GM18873 (cell line): ENCODE data around the gene SLC48A1.

Experiments used
- ATAC-seq: cut with Tn5 transposase; IDR thresholded peaks from one replicate; pipeline ENCODE4 v1.9.1; 2021; ENCODE audit warnings: mild to moderate bottlenecking, moderate library complexity, moderate number of reproducible peaks; ENCODE audit not compliant: unreplicated experiment, low FRiP score

The SLC48A1 gene

GRCh38 chr12:47743311-47743860 is 29.7 kb upstream of the SLC48A1 start:
- ATAC-seq, result no peak

DNA sequence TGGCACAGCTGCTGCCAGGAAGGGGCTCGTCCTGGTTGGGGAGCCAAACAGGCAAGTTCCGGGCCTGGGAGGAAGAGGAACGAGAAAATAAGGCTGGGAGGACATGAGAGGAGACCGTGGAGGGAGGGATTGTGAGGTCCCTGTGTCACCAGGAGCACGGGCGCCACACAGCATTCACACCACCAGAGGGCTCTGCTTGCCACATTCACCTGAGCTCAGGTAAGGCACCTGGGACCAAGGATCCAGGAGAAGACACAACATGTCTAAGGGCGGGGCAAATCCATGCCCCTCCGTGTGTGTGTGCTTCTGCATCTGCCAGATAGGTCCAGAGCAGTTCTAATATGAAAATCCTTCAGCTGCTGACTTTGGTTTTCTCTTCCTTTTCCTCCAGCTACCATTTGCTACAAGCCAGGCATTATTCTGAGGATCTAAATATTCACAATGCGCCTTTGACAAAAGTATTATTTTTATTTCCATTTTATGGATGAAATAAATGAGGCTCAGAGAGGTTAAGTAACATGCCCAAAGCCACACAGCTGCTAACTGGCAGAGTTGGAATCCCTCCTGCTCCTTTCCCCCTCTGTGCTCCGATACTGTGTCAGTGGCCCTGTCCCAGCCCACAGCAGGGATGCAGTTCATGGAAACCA is 28.9 kb upstream of the SLC48A1 start:
- ATAC-seq, result no peak

GRCh38 chr12:47744778-47745436 is 28.1 kb upstream of the SLC48A1 start:
- ATAC-seq, result no peak

DNA sequence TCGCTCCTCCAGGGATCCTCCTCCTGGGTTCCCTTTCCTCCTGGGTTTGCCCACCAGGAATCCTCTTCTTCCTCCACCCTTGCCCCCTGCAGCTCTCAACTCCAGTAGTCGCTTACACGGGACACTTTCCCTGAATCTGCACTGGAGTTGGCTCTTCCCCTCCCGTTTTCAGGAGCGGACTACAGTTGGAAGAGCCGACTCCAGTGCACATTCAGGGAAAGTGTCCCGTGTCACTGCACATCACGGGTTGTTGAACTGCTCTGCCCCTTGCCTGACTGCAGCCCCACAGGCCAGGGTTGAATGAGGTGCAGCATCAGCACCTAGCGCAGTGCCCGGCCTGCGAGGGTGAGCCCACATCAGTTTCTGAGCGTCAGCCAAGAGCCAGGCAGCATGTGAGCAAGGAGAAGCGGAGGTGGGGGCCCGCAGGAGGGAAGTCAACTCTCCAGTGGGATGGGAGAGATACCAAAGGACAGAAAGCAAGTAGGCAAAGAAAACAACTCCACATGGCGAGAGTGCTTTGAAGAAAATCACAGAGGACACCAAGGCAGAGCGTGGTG is 27.5 kb upstream of the SLC48A1 start:
- no peak for ATAC-seq

GRCh38 chr12:47746073-47746472 is 27.0 kb upstream of the SLC48A1 start:
- no peak for ATAC-seq

GRCh38 chr12:47746523-47746922 is 26.5 kb upstream of the SLC48A1 start:
- no peak for ATAC-seq

DNA sequence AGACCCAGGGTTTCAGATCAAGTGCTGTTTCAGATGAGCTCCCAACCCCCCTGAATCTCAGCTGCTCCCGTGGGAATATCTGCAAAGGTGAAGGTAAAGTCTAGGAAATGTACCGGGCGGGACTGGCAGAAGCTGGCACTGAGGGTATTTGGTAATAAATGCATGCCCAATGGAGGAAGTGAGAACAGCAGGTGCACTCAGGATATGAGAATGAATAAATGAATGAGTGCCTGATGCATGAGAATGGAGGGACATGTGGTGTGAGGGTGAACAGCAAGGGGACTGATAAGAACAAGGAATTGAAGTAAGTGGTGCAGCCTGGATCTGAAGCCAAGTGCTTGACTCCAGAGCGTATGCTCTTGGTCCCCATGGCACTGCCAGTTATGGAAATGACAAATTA is 25.9 kb upstream of the SLC48A1 start:
- no peak for ATAC-seq

- no peak for ATAC-seq
Measured at GRCh38 chr12:47747596-47748506, 25.2 kb upstream of the SLC48A1 start.

DNA sequence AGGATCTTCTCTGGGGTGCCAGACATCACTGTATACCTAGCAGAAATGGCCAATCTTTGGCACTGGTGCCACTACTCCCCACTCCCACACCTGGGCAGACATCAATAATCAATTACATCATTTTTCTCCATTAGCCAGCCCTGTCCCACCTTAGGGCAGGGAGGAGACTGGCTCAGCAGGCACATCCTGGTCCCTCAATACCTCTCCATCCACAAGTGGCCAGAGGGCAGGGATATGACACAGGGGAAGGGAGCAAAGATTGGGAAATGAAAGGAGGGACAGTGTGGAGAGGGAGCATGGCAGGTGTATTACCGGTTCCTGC is 24.6 kb upstream of the SLC48A1 start:
- ATAC-seq, result no peak

DNA sequence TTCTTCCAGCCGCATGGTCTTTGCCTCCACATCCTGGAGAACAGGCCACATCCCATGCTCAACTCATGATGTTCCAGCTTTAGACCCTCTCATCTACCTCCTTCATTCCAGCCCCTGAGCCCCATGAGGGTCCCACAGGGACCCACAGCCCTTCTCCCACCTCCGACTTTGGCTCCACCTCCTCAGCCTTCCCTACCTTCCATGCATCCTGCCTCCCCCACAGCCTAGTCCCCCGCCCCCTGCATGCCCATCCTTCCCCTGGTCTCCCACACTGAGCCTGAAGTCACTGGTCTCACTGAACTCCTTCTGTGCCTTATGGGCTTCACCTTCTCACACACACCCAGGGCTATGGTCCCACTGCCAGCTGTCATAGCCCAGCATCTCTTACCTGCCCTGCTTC is 24.1 kb upstream of the SLC48A1 start:
- no peak for ATAC-seq

DNA sequence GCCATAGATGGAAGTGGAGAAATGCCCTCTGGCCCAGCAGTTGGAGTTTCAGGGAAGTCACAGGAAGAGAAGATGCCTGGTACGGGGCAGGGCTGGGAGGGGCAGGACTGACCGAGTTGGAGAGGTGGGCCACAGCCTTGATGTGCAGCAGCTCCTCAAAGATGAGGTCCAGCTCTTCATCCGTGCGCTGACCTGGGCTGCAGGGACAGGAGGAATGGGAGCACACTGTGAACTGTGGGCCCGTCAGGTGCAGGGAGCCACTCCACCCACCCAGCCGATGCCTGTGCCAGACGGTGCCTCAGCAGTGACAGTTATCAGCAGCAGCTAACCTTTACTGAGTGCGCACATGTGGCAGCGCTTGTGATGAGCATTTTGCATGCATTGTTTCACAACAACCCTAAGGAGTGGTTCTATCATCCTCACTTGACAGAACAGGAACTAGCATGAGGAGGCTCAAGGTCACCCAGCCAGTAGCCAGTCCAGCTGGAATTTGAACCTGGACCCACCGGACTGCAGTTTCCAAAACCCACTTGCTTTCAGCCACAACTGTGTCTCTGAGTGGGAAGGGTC is 22.7 kb upstream of the SLC48A1 start:
- no peak for ATAC-seq

DNA sequence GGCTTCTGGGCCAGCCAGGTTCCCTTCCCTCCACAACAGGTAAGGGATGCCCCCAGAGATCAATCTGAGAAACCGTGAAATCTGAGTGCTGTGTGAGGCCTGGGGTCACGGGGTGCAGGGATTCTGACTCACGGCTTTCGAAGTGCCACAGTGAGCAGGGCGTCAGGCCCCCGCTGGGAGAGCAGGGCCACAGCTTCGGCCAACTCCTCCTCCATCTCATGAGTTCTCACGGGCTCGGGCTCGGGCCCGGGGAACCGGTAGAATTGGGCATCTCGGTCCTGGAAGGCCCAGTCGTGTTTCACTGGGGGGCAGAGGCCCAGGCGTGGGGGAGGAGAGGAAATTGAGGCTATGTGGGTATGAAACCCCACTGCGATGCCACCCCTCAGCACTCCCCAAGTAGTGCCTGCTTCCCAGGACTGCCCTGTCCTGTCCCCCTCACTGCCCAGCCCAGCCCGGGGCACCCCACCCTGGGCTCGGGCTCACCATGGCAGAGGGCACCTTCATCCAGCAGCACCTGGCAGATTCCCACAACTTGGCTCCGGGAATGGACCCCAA is 22.0 kb upstream of the SLC48A1 start:
- ATAC-seq, result no peak

GRCh38 chr12:47751561-47751960 is 21.5 kb upstream of the SLC48A1 start:
- no peak for ATAC-seq

- no peak for ATAC-seq
Measured at GRCh38 chr12:47752121-47752520, 20.9 kb upstream of the SLC48A1 start.

DNA sequence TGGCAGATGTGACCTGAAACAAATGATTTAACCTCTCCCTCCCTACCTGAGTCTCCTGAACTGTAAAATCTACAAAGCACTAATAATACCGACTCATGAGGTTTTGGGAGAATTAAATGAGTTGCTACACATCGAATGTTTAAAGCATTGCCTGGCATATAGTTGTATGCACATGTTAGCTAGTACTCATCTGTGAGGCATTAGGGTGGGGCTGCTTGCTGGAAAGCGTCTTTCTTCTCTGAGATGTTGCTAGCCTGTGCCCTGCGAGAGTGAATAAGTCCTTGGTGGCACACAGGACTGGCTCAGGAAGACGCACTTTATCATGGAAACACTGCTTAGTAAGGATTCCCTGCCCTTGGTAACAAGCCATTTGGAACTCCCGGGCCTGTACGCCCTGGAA is 20.5 kb upstream of the SLC48A1 start:
- no peak for ATAC-seq

DNA sequence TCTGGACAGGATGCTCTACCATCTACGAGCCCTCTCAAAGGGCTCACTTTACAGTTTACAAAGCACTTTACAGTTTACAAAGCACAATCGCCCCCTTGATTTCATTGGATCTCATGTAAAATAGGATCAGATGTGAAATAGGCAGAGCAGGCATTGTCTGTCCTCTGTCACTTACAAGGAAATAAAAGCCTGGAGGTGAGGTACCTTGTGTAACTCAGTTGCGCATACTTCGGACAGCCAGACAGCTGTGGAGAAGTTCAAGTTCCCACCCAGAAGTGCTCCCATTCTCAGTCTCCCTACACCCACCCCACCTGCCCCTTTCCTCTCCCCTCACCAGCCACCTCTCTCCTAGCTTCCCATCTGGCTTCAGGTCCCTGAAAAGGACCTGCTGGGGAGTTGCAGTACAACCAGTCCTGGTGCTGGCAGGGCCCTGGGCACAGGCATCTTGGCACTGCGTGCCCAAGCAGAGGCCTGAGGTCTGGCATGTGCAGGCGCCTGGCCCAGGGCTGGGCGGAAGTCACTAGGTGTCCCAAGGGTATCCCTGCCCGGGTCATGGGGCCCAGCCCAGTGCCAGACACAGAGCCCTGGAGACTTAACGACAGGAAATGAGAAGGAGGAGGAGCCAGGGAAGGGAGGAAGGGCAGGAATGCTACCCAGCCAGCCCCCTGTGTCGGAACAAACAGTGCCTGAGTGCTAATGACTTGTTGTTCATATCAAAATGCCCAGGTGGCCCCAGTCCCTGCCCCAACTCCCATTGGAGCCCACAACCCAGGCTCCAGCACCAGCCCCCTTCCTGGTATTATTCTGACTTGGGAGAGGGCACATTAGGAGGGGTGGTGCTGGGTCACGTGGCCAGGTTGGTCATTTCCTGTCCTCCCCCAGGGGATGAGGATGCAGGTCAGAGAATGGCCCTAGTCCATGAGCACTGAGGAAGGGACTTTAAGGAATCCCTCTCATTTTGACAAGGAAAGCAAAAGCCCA is 19.7 kb upstream of the SLC48A1 start:
- ATAC-seq, result no peak

DNA sequence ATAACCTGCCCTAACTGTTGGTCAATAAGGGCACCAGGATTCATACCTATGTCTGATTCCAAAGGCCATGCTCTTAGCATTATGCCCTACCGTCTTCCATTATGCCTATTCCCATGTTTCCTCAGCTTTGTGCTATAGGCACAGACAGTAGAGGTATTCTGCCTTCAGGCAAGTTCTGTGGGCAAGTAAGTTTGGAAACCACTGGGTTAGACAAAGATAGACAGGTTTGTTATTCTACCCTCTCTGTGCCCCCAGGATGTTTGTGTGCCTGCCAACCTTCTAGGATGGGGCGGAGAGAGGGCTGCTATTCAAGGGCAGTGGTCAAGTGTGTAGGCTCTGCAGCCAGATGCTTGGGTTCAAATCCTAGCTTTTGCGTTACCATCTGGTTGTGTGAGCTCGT is 18.9 kb upstream of the SLC48A1 start:
- no peak for ATAC-seq

DNA sequence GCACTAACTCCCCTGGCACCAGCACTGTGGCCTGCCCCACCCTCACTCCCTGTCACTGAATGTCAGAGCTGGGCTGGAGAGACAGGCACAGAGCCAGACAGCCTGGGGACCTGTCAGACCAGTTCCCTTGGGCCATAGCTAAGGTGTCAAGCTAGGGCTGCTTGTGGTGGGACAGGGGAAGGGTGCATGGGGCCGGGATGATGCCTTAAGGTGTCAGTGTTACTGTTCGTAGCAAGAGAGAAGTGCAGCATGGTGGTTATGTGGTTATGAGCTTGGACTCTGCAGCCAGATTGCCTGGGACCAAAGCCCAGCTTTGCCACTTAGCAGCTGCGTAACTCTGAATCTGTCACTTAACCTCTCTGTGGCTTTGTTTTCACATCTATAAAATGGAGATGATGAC is 18.2 kb upstream of the SLC48A1 start:
- ATAC-seq, result no peak
